ENCODE data around the gene OPALIN.

Gene OPALIN

GRCh38 chr10:96346295-96346694 is 12.5 kb downstream of the OPALIN start:
- Histone ChIP-seq H3K4me3 (ENCODE audit: low read depth, low read length) (no peak overlapping the region), H3K9me3 (no peaks in the 10 kb centered on the region), H3K27me3 (peaks cover 5% of the 10 kb centered on the region; the same call in 1 of the 2 replicates), H3K4me1 (no peaks in the 10 kb centered on the region), H3K36me3 (no peaks in the 10 kb centered on the region)
- no peak for TF ChIP-seq CTCF (IDR thresholded peaks at IDR 0.05; ENCODE audit: low read depth, low read length)
- no peak for DNase-seq

- Histone ChIP-seq H3K4me1 (no peaks in the 10 kb centered on the region), H3K9me3 (no peaks in the 10 kb centered on the region), H3K27me3 (peaks cover 5% of the 10 kb centered on the region; the same call in 1 of the 2 replicates), H3K36me3 (no peaks in the 10 kb centered on the region), H3K4me3 (ENCODE audit: low read depth, low read length) (no peak overlapping the region)
- no peak for TF ChIP-seq CTCF (IDR thresholded peaks at IDR 0.05; ENCODE audit: low read depth, low read length)
- no peak for DNase-seq
These were observed 13.6 kb downstream of the OPALIN start for GRCh38 chr10:96345222-96345621.

- Histone ChIP-seq H3K27me3 (peaks cover 5% of the 10 kb centered on the region; the same call in 1 of the 2 replicates), H3K4me1 (no peaks in the 10 kb centered on the region), H3K4me3 (ENCODE audit: low read depth, low read length) (no peak overlapping the region), H3K36me3 (no peaks in the 10 kb centered on the region), H3K9me3 (no peaks in the 10 kb centered on the region)
- DNase-seq: no peak
- TF ChIP-seq CTCF (IDR thresholded peaks at IDR 0.05; ENCODE audit: low read depth, low read length): no peak
These were observed 14.6 kb downstream of the OPALIN start for GRCh38 chr10:96344178-96344577.

- no peak overlapping the region for H3K4me3 ChIP-seq (ENCODE audit: low read depth, low read length)
- no peaks in the 10 kb centered on the region for H3K36me3 ChIP-seq
- TF ChIP-seq CTCF (IDR thresholded peaks at IDR 0.05; ENCODE audit: low read depth, low read length): no peak
- DNase-seq: no peak
- no peaks in the 10 kb centered on the region for H3K9me3 ChIP-seq
- H3K27me3 ChIP-seq: peaks cover 5% of the 10 kb centered on the region; the same call in 1 of the 2 replicates
- no peaks in the 10 kb centered on the region for H3K4me1 ChIP-seq
These were observed 16.4 kb downstream of the OPALIN start for GRCh38 chr10:96342402-96342801.

- TF ChIP-seq CTCF (IDR thresholded peaks at IDR 0.05; ENCODE audit: low read depth, low read length): no peak
- Histone ChIP-seq H3K4me1 (no peaks in the 10 kb centered on the region), H3K9me3 (no peaks in the 10 kb centered on the region), H3K36me3 (no peaks in the 10 kb centered on the region), H3K27me3 (peaks cover 5% of the 10 kb centered on the region; the same call in 1 of the 2 replicates), H3K4me3 (ENCODE audit: low read depth, low read length) (no peak overlapping the region)
- no peak for DNase-seq
These were observed 17.3 kb downstream of the OPALIN start for GRCh38 chr10:96341219-96342182.
